GM18498 (cell line): ENCODE measurements around the gene PIK3R2.
A peak's percentile ranks its signal among the peaks of the same experiment; 100 is the strongest.
"Not testable (repeated sequence)": the region's sequence is repeated elsewhere in the genome, so short reads cannot be mapped to it uniquely, and the experiment has no call there.

Experiments
- ATAC-seq: cut with Tn5 transposase; IDR thresholded peaks from one replicate; pipeline ENCODE4 v1.9.1; 2021; ENCODE audit warnings: mild to moderate bottlenecking, moderate library complexity; ENCODE audit not compliant: unreplicated experiment

The PIK3R2 gene

DNA sequence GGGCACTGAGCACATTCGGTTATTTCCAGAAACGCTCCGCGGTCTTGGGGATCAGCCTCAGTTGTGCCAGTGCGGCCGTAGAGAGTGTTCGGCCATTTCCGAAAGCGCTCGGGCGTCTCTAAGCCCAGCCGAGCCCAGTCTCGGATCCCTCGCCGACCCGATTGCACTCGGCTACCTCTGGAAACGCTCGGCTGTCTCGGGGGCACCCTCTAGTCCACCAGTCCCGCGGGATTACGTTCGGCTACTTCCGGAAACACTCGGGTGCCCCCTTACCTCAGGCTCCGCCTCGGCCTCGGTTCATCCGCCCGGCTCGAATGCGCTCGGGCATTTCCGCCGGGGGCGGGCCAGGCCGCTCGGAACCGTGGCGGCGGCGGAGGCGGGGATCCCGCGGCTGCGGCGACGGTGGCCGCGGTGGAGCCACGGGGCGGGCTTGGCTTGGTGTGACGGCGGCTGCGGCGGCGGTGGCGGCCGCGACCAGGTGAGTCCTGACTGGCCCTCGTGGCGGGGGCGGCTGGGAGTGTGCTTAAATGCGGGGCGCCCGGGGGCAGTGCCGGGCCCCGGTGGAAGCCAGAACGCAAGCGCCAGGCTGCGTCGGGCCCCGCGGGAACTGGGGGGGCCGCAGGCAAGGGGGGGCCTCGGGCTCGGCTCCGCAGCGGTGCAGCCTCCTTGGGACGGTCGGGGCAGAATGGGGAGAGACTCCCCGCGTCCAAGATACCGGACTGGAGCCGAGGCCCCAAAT lies at the start of gene PIK3R2:
TSS of gene PIK3R2 (plus strand) at position 347 of the 739 bp plus-strand sequence. CDS start 2,717 bp downstream, outside the sequence.
- peak; percentile 78 for ATAC-seq

DNA sequence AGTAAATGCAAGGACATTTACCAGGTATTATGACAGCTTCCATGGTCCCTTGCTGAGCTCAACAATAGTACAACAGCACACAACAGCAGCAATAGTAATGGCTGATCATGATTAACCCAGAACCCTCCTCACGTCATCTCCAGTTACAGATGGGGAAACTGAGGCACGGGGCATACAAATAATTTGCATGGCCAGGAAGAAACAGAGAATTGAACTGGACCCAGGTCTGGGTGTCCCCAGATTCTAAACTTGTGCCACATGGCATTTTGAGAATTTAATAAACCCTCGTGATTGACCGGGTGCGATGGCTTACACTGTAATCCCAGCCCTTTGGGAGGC lies 48.2 kb upstream of the PIK3R2 start:
- ATAC-seq: no peak

DNA sequence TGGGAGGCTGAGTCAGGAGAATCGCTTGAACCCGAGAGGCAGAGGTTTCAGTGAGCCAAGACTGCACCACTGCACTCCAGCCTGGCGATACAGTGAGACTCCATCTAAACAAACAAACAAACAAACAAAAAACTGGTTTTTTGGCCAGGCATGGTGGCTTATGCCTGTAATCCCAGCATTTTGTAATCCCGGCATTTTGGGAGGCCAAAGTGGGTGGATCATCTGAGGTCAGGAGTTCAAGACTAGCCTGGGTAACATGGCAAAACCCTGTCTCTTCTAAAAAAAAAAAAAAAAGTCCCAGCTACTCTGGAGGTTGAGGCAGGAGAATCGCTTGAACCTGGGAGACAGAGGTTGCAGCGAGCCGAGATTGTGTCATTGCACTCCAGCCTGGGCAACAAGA lies 47.7 kb upstream of the PIK3R2 start:
- not testable (repeated sequence) for ATAC-seq

DNA sequence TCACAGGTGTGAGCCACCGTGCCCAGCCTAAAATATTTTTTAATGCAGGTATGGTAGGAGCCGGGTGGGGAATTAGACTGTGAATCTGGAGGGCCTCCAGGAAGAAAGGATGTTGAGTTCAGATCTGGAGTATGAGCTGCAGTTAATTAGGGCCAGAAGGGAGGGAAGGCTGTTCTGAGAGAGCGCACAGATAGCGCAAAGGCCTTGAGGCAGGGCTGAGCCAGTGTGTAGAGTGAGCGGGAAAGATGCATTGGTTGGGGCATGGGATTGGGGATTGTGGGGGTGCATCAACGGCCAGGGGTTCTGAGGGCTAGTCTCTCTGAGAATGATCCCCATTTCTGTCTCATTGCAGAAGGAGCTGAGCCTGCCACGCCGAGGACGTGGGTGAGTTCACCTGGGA lies 45.7 kb upstream of the PIK3R2 start:
- no peak for ATAC-seq

DNA sequence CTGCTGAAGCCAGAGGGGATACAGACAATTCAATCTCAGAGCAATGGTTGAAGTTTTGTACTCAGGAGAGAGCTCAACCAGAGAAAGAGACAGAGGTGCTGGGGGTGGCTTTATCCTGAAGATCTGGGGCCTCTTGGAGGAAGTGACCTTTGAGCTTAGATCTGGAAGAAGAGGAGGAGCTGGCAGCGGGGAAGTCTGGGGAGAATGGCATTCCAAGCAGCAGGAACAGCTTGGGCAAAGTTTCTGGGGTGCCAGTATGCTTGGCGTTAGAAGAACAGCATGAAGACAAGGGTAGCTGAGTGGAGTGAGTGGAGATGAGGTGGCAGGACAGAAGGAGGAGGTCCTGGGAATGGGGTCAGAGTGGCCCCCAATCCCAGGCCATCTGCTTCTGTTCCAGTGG lies 44.1 kb upstream of the PIK3R2 start:
- ATAC-seq: no peak

DNA sequence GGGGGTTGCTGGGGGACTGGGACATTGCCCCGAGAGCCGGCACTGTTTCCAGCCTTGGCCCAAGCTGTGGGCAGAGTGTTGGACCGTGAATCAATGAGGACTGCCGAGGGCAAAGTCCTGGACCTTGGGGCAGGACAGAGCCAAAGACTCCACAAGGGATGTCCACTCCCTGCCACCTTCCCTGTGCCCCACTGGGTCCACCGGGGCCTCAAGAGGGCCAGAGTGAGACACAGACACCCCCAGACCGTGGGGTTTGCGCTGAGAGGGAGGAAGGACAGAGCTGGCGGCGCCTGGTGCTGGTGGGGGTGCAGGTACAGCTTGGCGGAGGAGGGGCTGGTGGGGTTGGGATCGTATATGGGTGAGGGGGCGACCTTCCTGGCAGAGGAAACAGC lies 43.6 kb upstream of the PIK3R2 start:
- ATAC-seq: no peak

DNA sequence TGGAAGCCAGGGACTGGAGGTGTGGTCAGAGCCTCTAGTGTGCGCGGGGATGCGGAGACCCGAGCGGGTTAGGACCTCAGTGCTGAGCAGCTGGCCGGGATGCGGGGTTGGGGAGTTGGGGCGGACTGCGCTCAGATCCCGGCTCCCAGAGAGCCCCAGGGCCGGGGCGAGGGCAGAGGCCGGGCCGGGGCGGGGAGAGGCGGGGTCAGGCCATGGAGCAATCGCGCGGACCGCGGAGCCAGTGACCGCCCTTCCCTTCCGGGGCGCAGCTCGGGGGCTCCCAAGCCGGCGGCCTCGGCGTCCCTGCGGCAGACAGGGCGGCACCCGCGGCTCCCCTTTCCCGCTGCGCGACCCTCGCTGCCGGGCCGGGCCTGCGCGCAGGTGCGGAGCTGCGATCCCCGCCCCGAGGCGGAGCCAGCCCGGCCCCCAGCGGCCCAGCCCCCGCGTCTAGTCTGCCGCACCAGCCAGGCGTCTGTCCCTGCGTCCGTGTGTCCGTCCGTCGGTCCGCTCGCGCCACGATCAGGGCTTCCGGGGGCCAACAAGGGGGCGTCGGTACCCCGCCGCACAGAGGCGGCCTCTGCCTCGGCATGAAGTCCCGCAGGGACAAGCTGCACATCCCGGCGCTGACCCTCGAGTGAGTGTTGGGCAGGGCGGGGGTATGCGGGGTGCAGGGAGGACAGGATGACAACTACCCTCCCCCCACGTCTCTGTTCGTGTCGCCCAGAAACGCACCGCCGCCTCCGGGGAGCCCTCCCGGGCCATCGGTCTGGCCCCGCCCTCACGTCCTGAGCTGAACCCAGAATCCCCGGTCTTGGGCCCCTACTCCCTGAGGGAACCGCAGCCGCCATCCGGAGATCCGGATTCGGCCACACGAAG lies 43.0 kb upstream of the PIK3R2 start:
- peak; percentile 43 for ATAC-seq

DNA sequence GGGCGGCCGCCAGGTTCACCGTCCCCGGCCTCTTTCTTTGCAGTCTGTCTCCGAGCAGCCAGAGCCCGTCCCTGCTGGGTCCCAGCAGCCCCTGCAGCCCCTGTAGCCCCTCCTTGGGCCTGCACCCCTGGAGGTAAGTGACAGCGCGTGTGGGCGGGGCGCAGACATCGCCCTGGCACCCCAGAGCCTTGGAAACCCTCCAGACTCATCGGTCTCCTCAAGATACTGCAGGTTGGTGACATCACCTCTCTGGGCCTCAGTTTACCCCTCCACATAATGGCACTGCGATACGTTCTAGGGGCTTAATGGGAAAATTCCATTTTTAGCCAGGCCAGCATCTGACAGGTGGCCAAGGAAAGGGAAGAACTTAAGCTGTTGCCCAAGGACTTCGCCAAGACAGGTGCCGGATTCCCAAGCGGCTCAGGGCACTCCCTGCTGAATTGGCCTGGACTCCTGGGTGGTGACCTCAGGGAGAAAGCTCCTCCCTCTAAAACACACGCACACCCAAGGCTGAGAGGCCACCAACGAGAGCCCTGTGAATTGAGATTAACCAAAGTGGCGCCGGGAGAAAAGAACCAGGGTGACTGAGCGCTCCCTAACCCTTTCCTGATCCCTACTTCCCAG lies 42.2 kb upstream of the PIK3R2 start:
- ATAC-seq: no peak

DNA sequence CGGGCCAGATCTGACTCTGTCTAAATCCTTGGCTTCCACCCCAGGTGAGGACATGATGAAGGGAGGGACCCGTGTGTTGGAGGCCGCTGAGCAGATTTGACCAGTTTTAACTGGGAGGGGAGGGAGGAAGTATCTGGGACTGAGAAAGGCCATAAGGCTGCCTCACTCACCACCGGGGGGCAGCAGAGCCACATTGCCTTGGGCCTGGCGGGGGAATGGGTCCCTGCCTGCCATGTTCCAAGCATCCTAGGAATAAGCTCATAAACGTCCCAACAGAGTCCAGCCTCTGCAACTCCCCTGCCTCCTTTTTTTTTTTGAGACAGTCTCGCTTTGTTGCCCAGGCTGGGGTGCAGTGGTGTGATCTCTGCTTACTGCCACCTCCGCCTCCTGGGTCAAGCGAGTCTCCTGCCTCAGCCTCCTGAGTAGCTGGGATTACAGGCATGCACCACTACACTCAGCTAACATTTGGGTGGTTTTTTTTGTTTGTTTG lies 39.9 kb upstream of the PIK3R2 start:
- ATAC-seq: no peak

DNA sequence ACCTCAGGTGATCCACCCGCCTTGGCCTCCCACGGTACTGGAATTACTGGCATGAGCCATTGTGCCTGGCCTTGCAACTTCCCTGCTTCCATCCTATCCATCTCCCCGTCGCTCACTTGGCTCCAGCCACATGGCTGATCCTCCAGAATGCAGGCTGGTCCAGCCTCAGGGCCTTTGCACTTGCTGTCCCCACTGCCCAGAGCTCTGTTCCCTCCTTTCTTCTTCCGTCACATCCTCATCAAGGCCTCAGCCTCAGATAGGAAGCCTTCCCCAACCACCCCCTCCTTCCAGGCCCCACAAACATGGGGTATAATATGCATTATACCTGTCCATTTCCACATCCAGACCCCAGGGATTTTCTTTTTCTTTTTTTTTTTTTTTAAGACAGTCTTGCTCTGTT lies 39.1 kb upstream of the PIK3R2 start:
- ATAC-seq: no peak

DNA sequence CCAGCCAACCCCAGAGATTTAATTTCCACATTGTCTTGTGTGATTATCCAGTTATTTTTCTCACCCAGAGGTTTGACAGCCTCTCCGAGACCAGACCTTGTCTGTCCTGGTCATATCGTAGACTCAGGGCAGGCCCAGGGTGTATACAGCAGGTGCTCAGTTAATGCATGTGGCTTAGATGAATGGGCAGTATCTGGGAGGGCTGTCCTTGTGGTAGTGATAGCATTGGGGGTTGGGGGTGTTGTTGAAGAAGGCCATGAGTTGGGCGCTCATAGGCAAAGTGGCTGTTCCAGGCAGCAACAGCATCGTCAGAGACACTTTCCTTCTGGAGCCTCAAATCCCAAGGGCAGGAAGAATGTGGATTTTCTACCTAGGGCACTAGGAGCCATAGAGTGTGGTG lies 38.5 kb upstream of the PIK3R2 start:
- no peak for ATAC-seq

DNA sequence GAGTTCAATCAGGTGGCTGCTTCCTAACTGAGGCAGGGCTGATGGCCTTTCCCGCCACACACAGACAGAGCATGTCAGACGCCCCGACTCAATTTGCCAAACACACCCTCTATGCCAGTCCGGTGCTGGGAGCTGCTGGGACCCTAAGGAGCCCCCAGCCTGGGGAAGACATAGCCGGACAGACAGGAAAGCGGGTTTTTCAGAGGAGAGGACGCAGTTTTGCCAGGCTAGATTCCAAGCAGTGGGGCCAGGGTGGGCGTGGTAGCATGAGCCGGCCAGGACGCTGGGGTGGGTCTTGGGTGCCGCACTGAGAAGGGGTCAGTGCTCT lies 35.6 kb upstream of the PIK3R2 start:
- ATAC-seq: no peak

DNA sequence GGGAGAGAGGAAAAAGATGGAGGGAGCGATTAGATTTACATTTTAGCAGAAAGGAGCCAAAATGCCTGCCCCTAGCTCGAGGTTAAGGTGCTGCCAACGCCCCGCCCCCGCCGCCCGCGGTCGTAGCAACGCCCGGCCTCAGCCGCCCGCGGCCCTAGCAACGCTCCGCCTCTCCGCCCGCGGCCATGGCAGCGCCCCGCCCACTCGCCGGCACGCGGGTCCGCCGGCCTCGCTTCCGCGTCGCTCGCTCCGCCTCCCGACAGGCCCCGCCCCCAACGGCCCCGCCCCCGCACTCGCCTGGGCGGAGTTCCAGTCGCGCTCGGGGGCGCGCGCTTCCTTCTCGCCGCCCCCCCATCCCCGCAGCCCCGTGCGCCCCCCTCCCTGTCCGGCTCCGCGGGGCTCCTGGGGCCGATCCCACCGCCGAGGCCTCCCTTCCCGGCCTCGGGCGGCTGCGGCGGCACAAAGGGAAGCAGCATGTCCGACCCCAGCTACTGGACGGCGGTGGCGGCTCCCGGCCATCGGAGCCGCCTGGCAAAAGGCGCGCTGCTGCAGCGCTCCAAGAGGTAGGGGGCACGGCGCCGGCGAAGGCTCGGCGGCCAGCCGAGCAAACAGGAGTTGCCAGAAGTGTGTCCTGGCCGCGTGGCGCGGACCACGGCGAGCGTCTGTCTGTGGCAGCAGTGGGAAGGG lies 35.1 kb upstream of the PIK3R2 start:
- peak; percentile 92 for ATAC-seq

DNA sequence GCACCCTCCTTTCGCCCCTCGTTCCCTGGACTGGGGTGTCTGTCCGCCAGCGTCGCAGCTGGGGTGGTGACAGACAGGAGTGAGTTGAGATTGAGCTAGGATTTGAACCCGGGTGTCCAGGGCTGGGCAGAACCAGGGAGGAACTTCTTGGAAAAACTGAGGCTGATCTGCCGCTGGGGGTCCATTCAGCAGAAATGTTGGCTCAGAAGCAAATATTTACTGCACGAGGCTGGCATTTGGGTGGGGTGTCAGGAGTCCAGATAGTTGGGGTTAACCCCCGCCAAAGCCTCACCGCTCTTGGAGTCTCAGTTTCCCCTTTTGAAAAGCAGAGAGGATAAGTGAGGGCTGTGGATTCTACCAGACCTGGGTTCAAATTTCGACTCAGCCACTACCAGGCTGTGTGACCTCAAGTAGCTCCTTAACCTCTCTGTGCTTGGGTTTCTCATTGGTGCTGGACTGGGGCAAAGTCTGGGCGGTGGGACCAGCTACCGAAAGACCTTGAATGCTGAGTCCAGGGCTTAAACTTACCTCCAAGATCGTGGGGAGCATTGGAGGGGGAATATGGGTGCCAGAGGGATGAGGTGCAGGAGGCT lies 34.4 kb upstream of the PIK3R2 start:
- no peak for ATAC-seq

DNA sequence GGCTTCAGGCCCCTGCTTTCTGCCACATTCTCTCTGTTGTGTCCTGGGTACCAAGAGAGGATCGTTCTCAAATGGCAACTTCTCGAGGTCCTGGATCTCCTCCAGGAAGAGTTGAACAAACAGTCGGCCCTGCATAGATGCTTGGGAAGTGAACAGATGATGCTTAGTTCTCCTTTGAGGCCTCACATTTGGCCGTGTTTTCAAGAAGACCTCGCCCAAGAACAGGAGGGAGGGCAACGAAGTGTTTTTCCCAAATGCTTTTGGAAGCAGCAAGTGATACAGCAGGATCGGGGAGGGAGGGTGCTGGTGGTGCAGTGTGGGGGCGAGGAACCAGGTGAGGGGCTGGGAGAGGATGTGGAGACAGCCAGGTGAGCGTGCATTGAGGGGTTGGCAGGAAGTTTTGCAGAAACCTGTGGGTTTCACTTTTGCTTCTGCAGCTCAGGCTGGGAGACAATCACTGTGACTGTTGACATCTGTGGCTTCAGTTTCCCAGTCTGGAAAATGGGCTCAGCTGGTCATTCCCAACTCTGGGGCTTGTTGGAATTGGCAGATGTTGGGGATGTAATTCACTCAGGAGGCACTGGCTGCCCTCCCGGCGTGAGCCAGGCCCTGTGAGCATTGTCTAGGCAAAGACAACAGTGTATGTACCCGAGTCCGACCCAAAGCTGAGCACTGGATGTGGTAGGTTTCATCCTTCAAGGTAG lies 33.8 kb upstream of the PIK3R2 start:
- no peak for ATAC-seq

DNA sequence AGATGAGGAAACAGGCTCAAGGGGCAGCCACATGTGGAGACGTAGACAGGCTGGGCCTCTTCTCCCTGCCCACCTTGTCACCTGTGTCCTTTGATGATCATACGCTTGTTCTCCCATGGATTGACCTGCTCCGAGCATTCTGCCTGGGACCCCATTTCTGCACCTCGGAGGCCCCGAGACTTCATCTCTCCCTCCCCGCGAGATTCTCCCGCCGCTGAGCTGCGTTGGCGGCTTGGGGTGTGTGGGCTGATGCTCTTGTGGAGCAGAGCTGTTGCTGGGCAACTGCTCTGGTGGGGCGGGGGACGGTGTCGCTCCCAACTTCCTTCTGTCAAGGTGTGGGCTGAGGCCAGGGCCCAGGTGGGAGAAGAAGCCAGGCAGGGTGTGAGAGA lies 33.3 kb upstream of the PIK3R2 start:
- no peak for ATAC-seq

DNA sequence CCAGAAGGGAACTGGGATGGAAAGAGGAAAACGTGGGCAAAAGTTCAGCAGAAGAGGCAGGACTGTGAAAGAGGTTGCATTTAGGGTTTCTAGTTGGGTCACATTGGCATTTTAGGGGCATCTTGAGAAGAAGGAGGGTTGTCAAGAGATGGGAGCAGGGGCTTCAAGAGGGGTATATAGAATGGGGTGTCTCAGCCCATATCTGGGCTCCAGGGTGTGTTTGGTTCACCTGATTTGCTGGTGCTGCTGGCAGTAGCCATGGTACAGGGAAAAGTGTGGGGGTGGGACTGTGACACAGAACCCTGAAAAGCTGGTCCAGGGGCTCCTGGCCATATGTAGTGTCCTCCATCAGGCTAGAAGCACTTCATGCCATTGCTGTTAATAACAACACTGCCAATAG lies 32.8 kb upstream of the PIK3R2 start:
- no peak for ATAC-seq

DNA sequence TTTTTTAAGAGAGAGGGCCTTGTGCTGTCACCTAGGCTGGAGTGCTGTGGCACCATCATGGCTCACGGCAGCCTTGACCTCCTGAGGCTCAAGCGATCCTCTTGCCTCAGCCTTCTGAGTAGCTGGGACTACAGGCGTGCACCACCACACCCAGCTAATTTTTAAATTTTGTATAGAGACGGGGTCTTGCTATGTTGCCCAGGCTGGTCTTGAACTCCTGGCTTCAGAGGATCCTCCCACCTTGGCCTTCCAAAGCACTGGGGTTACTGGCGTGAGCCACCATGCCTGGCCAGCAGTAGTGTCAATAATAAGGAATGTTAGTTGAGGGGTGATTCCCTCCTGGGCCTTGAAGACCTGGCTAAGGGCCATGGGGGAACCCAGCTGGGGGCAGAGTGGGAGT lies 31.8 kb upstream of the PIK3R2 start:
- ATAC-seq: no peak

DNA sequence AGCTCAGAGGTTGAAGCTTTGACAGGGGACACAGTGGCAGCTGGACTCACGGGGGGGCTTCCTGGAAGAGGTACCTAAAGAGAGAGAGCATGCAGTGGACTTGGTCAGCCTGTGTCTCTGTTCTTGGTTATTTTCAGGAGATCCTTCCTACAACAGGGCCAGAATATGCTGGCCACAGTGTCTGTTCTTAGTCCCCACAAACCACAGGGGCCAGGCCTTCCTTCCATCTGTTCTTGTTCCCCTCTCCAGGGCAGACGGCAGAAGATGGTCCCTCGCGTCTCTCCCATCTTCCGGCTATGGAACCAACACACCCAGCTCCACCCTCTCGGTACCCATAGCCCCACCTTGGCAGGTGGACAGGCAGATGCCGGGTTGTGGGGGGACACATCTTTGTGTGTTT lies 30.5 kb upstream of the PIK3R2 start:
- ATAC-seq: no peak
